EH (cell line): ENCODE results near the gene GLT8D2.
A peak's percentile ranks its signal among the peaks of the same experiment; 100 is the strongest.
"Not testable (repeated sequence)": the region's sequence is repeated elsewhere in the genome, so short reads cannot be mapped to it uniquely, and the experiment has no call there.

Source experiments
- DNase-seq: peaks from one replicate; pipeline ENCODE4 v3.0.0-alpha.2; 2015; ENCODE audit warnings: low read depth

GLT8D2 gene

DNA sequence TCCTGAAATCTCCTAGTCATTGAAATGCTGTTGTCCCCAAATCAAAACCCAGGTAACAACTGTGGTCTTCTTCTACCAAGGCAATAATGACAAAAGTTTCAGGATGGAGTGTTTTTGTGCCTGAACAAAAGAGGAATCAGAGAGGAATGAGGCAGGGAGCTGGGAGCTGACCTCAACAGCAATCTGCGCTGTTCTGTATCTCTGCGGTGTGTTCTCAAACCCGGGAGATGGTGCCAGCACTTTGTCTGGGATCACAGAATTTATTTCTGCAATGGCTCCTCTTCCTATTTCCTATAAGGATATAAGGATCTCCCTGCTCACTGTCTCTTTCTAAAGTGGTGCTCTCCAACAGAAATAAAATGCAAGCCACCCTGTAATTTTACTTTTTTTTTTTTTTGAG lies 449 bp upstream of the GLT8D2 start:
- DNase-seq, result peak; percentile 32

DNA sequence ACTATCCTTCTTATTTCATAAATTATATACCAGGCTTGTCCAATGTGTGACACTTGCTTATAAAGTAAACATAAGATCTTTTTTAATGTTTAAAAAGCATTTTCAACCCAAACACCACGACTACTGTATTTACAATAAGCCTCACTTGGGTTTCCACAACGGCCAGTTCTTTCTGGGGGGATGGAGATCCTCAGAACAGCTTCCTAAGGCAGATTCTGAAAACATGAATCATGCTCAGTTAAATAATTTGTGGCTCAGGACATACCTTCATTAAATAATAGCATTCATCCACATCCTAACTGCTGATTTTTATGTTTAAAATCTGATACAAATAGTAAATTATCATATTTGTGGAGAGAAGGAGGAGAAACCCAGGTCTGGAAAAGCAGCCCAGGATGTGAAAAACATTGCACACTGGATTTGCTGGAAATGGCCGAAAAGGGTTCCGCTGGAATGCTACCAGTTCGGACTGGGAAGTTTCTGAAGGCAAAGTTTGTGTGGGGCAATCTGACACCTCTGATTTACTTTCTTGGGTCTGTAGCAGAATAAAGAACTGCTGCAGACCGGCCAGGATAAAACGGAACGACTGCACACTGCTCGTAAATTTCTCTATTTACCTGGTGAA lies 597 bp downstream of the GLT8D2 start:
- peak; percentile 78 for DNase-seq

DNA sequence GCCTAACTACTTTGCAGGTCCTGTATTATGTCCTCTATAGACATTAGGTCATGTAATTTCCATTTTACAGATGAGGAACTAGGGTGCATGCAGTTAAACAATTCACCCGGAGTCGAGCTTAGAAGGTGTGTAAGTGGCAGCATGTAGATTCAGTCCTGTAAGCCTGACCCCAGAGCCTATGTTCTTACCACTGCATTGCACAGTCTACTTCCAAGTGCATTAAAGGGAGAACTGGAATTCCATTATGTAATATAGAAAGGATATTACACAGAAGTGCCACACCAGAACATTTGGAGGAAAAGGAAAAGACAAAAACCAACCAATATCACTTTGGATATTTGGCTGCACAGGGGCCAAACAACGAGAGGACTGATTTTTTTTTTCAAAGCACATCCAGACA lies 1.2 kb downstream of the GLT8D2 start:
- peak; percentile 45 for DNase-seq

DNA sequence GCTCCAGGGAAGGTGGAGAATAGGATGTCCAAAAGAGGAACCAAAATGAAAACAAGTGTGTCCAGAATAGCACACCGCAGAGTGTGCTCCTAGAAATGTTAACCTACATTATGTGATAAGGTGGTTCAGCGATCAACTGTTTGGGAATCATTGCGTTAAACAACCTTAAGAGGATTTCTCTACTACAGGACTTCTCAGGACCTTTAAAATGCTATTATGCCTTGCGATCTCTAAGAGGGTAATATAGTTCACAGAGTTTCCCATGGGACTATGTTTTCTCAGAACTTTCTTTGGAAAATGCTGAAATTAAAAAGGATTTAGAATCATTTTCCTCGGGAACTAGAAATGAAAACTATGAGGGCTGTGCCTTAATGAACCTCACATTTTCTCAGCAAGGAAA lies 1.8 kb downstream of the GLT8D2 start:
- no peak for DNase-seq

DNA sequence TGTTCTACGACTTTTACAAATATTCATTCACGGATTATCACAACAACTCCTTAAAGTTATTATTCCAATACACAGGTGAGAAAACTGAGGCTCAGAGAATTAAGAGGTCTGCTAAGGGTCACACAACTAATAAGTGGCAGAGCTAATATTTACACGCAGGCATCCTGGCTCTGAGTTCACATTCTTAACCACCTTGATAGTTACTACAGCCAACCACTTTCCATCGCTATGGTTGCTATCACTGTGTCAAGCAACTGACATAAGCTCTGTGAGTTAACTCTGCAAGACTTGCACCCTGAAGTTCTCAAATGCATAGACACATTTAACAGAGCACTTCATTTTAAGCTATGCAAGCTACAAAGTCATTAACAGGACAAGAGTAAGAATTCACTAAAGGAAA lies 3.7 kb downstream of the GLT8D2 start:
- DNase-seq, result no peak

DNA sequence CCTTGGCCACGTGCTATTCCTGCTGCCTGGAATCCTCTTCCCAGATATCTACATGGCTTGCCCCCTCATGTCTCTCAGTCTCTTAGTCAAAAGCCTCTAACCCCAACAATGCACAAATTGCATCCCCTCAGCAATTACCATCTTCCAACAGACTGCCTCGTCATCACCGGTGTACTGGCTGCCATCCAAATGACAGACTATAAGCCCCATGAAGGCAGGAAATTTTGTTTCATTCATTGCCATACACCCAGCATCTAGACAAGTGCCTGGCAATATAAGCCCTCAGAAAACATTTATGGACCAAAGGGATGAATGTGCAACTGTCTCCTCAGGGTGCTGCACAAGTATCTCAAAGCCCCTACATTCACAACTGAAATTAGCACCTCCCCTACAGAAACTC lies 5.8 kb downstream of the GLT8D2 start:
- DNase-seq, result no peak

DNA sequence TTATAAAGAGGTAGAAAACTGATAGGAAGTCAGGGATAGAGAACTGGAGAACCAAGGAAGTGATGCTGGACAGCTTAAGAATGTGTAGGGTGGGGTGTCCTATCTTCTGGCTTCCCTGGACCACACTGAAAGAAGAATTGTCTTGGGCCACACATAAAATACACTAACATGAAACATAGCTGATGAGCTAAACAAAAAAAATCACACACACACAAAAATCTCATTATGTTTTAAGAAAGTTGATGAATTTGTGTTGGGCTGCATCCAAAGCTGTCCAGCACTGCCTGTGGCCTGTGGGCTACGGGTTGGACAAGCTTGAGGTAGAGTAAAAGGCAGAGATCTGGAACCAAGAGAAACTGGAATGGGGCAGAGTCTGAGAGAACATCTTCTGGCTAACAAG lies 7.4 kb downstream of the GLT8D2 start:
- DNase-seq, result no peak

DNA sequence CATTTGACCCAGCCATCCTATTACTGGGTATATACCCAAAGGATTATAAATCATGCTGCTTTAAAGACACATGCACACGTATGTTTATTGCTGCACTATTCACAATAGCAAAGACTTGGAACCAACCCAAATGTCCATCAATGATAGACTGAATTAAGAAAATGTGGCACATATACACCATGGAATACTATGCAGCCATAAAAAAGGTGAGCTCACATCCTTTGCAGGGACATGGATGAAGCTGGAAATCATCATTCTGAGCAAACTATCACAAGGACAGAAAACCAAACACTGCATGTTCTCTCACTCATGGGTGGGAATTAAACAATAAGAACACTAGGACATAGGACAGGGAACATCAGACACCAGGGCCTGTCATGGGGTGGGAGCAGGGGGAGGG lies 10.2 kb downstream of the GLT8D2 start:
- not testable (repeated sequence) for DNase-seq

DNA sequence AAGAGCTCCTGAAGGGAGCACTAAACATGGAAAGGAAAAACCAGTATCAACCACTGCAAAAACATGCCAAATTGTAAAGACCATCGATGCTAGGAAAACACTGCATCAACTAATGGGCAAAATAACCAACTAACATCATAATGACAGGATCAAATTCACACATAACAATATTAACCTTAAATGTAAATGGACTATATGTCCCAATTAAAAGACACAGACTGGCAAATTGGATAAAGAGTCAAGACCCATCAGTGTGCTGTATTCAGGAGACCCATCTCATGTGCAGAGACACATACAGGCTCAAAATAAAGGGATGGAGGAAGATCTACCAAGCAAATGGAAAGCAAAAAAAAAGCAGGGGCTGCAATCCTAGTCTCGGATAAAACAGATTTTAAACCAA lies 13.8 kb downstream of the GLT8D2 start:
- not testable (repeated sequence) for DNase-seq

DNA sequence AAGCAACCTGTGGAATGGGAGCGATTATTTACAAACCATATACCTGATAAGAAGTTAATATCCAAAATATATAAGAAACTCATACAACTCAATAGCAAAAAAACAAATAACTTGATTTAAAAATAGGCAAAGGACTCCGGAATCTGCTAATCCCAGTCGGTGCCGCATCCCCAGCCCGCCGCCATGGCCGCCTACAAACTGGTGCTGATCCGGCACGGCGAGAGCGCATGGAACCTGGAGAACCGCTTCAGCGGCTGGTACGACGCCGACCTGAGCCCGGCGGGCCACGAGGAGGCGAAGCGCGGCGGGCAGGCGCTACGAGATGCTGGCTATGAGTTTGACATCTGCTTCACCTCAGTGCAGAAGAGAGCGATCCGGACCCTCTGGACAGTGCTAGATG lies 19.4 kb downstream of the GLT8D2 start:
- not testable (repeated sequence) for DNase-seq

DNA sequence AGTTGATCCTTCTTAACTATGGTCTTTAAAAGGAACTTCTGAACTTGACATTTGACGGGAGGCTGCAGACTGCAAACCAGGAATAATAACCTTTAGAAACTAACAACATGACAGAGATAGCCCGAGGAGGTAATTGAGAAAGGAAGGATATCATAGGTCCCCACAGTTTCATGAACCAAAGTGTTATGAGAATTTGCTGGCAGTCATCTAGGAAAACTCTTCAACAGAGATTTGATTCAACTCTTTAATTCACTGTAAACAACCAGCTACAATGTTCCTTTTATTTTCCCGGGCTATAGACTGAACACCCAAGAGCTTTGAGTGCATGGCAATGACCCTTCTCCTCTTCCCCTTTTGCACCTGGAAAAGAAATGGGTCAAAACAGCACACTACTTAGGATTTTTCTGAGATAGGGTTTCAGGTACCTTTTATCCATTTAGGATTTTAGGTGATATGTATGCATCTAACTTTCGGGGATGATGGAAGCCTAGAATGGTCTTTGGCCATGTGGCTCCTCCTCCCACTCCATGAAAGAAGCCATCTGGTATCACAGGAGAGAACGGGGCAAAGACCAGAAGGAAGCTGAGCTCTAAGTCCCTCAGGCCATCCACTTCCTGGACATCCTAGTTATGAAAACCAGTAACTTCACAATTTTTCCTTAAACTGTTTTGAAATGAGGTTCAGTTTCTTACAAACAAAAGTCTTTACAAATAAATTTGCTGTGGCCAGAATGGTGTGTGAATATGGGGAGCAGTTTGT lies 23.0 kb downstream of the GLT8D2 start:
- no peak for DNase-seq

DNA sequence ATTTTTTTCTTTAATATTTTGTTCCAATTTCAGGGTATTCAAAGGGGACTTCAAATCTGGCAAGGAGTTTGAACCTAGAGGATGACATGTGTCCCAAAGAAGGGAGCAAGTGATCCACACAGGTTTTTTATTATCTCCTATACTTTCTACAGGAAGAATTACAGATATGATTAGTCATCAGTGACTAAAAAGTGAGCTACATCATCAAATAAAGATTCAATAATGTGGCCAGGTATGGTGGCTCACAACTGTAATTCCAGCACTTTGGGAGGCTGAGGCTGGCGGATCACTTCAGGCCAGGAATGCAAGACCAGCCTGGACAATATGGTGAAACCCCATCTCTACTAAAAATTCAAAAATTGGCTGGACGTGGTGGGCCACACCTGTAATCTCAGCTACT lies 24.2 kb downstream of the GLT8D2 start:
- no peak for DNase-seq

DNA sequence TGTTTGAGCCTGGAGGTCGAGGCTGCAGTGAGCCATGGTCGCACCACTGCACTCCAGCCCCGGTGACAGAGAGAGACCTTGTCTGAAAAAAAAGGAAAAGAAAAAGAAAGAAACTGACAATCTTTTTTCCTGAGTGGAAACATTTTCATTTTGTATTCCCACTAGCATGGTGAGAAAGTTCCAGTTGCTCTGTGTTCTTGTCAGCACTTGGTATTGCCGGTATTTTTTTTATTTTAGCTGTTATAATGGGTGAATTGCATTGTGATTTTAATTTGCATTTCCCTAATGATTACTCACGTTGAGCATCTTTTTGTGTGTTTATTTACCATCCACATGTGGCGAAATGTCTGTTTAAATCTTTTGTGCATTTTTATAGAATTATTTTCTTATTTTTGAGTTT lies 25.6 kb downstream of the GLT8D2 start:
- DNase-seq, result no peak

DNA sequence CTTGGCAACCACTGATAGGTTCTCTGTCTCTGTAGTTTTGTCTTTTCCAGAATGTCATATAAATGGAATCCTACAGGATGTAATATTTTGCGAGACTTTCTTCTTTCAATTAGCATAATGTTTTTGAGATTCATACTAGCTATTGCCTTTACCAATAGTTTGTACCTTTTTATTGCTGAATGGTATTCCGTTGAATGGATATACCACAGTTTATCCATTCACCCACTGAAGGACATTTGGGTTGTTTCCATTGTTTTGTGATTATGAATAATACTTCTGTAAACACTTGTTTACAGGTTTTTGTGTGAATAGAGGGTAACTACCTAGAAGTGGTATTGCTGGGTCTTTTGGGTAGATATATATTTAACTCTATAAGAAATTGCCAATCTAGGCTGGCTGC lies 26.3 kb downstream of the GLT8D2 start:
- no peak for DNase-seq

DNA sequence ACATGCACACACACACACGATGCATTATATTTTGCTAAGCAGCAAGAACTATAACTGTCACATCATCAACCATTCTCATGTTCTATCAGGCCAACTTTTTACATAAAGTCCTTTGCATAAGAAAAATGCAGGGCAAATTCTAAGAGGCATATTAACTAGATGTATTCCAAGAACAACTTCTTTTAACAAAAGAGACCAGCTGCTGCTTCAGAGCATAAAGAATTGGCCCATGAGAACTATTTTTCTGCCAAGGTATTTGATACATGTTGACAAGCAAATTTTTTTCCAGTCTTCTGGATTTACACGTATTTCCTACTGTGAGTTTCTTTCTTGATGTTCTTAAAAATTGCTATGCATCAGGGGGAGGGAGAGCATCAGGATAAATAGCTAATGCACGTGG lies 27.2 kb downstream of the GLT8D2 start:
- DNase-seq, result no peak

DNA sequence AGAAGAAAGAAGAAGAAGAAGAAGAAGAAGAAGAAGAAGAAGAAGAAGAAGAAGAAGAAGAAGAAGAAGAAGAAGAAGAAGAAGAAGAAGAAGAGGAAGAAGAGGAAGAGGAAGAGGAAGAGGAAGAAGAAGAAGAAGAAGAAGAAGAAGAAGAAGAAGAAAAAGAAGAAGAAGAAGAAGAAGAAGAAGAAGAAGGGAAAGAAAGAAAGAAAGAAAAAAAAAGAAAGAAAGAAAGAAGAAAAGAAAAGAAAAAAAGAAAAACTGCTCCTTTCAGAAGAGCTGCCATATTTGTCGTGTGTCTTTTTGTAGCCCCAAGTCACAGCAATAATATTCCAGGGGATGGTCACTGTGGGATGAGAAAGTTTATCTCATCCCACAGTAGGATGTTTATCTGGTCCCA lies 28.1 kb downstream of the GLT8D2 start:
- not testable (repeated sequence) for DNase-seq

DNA sequence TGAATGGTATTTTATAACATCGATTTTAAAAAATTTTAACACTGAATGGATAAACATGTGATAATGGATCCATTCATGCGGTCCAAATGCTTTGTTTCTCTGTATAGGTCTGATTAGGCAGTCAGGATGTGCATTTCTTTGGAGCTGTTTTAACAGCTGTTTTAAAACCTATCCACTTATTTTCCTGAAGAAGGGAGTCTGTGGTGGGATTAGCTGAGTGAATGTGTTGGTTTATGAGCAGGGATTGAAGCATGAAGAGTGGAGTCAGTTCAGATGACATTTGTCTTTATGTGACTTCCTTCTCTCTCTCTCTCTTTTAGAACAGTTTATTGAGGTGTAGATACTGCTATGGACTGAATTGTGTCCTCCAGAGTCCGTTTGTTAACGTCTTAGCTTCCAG lies 37.7 kb downstream of the GLT8D2 start:
- DNase-seq, result no peak

DNA sequence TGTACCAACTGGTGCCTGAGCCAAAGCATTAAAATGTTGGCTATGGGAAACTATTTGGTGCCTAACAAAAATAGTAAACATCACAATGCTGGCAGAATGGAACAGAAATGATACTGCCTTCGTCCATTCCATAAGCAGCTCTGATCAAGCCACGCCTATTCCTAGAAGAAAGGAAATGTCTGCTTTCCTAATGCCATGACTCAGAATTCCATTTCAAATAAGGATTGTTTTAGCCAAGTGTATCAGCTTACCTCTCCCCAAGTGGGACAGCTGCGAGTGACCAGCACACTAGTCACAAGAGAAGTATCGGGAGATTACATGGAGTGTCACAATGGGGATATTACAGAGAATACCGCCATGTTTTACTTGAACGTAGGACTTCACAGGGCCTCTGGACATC lies 38.7 kb downstream of the GLT8D2 start:
- DNase-seq, result peak; percentile 92

DNA sequence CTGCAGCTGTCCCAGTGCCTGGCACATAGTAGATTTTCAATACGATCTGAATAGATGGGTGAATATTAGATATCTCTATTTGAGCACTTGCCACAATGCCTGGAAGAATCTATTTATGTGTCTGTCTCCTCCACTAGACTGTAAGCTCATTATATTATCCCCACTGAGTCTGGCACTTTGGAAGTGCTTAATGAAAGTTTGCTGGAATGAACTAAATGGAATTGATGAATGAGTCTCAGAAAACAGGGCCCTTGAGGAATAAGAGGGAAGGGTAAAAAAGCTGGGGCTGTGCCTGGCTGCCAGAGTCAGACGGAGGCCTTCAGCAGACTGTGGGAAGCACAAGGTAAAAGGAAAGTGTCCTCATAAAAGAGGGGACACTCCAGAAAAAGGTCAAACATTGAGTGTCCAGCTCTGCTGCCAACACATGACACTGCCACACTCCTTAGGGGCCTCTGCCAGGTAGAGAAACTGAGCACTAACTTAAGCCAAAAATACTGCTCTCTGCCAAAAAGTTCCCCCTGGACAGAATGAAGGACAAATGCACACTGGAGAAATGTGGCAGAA lies 39.3 kb downstream of the GLT8D2 start:
- DNase-seq, result no peak

DNA sequence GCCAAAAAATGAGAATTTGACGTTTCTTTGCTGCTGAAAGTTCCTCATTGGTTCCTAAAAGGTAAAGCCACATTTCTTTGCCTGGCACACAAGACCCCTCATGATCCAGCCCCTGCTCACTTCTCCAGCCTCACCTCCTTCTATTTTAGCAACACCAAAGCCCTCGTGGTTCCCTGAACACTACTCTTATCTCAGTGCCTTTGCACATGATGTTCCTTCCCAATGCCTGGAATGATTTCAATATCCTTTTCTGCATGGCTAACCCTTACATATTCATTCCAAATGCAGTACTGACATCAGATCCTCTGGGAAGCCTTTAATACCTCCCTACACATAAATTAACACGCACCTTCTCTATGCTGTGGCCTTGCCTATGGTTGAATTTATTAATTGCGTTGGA lies 39.9 kb downstream of the GLT8D2 start:
- no peak for DNase-seq

DNA sequence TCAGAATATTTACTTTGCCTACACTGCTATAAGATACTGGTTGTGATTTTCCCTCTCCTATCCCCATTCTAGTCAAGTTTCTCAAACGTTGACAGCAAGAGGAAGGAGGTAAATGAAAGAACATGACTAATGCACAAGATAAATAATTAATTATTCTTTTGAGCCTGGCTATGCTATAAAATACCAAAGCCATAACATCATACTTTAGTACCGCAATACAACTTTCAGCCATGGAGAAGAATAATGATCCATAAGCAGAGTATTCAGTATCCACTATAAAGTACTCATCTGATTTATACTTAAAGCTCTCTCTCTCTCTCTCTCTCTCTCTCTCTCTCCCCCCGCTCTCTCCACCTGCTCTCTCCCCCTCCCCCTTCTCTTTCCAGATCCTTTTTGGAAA lies 43.1 kb downstream of the GLT8D2 start:
- peak; percentile 84 for DNase-seq

DNA sequence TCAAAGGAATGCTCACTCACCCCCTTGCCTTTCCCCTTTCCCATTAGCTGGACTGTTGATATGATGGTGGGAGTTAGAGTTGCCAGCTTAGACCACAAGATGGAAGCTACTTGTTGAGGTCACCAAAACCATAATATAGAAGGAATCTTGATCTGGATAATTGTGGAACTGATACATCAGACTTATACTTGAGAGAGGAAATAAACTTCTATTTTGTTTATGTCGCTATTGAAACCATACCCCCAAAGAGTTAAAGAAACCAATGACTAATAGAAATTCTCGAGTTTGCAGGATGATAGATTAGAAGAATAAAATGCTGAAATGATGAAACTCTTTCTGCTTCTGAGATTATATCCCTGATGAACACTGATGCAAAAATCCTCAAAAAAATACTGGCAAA lies 46.4 kb downstream of the GLT8D2 start:
- no peak for DNase-seq

DNA sequence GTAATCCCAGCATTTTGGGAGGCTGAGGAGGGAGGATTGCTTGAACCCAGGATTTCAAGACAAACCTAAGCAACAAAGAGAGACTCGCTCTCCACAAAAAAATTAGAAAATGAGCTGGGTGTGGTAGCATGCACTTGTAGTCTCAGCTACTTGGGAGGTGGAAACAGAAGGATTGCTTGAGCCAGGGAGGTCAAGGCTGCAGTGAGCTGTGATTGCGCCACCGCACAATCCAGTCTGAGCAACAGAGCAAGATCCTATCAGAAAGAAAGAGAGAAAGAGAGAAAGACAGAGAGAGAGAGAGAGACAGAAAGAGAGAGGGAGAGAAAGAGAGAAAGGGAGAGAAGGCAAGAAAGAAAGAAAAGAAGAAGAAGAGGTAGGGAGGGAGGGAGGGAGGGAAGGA lies 47.3 kb downstream of the GLT8D2 start:
- no peak for DNase-seq
